H1 (cell line): Measurements from ENCODE around the gene SERINC5. TPM values are rescaled to one million over a fixed set of nuclear protein-coding genes. Genes with fewer than 3 reads are reported as not detected.

Experiments used
- CTCF ChIA-PET: fragments of 300-600 bp; sonication (Branson Sonifier 250); formaldehyde crosslinking; loops from one replicate; lab custom pipeline; 2021; ENCODE audit not compliant: partially characterized antibody; lab: Charles Lee
- POLR2A ChIA-PET: fragments of 300-600 bp; sonication (Branson Sonifier 250); formaldehyde crosslinking; loops from one replicate; lab custom pipeline; 2021; ENCODE audit warnings: inconsistent platforms; ENCODE audit not compliant: partially characterized antibody; lab: Charles Lee
- DNase-seq, 2 experiments: peaks; one replicate each; pipeline versions ENCODE4 v3.0.0 to v3.0.0-alpha.2; 2010 to 2022; ENCODE audit warnings: low spot score in 2 of 2, low read depth in 1 of 2, mixed read lengths in 1 of 2
- FAIRE-seq: peaks from 2 replicates; lab custom pipeline; 2011; peaks lifted over from hg19 to GRCh38; lab: Jason Lieb, UNC
- H2AFZ ChIP-seq: 2 replicates; pipeline ENCODE4 v1.8.1; 2012; ENCODE audit warnings: low read length, inconsistent platforms
- H2AK5ac ChIP-seq: 2 replicates; pipeline ENCODE4 v1.6.1; 2013; ENCODE audit warnings: low read depth, low read length
- H2BK120ac ChIP-seq: replicated peaks from 2 replicates; pipeline ENCODE3; 2013; ENCODE audit warnings: low read depth, low read length, inconsistent platforms
- H2BK12ac ChIP-seq: 2 replicates; pipeline ENCODE4 v1.6.1; 2013; ENCODE audit warnings: low read depth, low read length
- H2BK15ac ChIP-seq: 2 replicates; pipeline ENCODE4 v1.6.1; 2013; ENCODE audit warnings: low read length
- H2BK20ac ChIP-seq: 2 replicates; pipeline ENCODE4 v1.6.1; 2013; ENCODE audit warnings: low read length
- H2BK5ac ChIP-seq: 2 replicates; pipeline ENCODE4 v1.6.1; 2013; ENCODE audit warnings: low read depth, low read length
- H3K14ac ChIP-seq: 2 replicates; pipeline ENCODE4 v1.6.1; 2013; ENCODE audit warnings: inconsistent platforms; ENCODE audit not compliant: insufficient read length
- H3K18ac ChIP-seq: 2 replicates; pipeline ENCODE4 v1.6.1; 2013; ENCODE audit warnings: low read length; ENCODE audit errors: extremely low read depth
- H3K23ac ChIP-seq: 2 replicates; pipeline ENCODE4 v1.6.1; 2013; ENCODE audit warnings: inconsistent platforms; ENCODE audit not compliant: insufficient read length
- H3K23me2 ChIP-seq: 2 replicates; pipeline ENCODE4 v1.6.1; 2013; ENCODE audit warnings: low read depth, low read length
- H3K27ac ChIP-seq: 2 replicates; pipeline ENCODE4 v1.6.1; 2011; ENCODE audit warnings: low read depth, low read length, inconsistent platforms
- H3K27me3 ChIP-seq, 4 experiments: replicated peaks in 1 of 4; 1 replicate in 1 of 4; 2 replicates in 3 of 4; pipeline versions ENCODE4 v1.6.1 to v1.8.1; 2011 to 2013; ENCODE audit warnings: low read length in 3 of 4, mild to moderate bottlenecking in 3 of 4, inconsistent platforms in 2 of 4, mixed read lengths in 2 of 4, moderate library complexity in 1 of 4; ENCODE audit not compliant: control insufficient read depth in 3 of 4, insufficient read depth in 3 of 4; ENCODE audit errors: extremely low read depth in 1 of 4
- H3K36me3 ChIP-seq, 4 experiments: 2 replicates each; pipeline versions ENCODE4 v1.6.1 to v1.8.1; 2011 to 2013; ENCODE audit warnings: mild to moderate bottlenecking in 4 of 4, low read length in 3 of 4, moderate library complexity in 2 of 4, control low read depth in 1 of 4, inconsistent platforms in 1 of 4; ENCODE audit not compliant: insufficient read depth in 4 of 4, control insufficient read depth in 2 of 4
- H3K4ac ChIP-seq: replicated peaks from 2 replicates; pipeline ENCODE3; 2013; ENCODE audit warnings: low read length, low read depth, mixed read lengths, inconsistent platforms; ENCODE audit not compliant: insufficient read length
- H3K4me1 ChIP-seq, 4 experiments: replicated peaks in 1 of 4; 1 replicate in 1 of 4; 2 replicates in 3 of 4; pipeline versions ENCODE4 v1.6.1 to v1.8.1; 2011 to 2013; ENCODE audit warnings: low read length in 3 of 4, inconsistent platforms in 2 of 4, mixed read lengths in 1 of 4; ENCODE audit not compliant: insufficient read depth in 4 of 4, control insufficient read depth in 3 of 4
- H3K4me2 ChIP-seq, 2 experiments: 2 replicates each; pipeline versions ENCODE4 v1.6.1 to v1.8.1; 2011 to 2013; ENCODE audit warnings: low read depth in 2 of 2, low read length in 2 of 2, control low read depth in 1 of 2, inconsistent platforms in 1 of 2, mild to moderate bottlenecking in 1 of 2; ENCODE audit not compliant: insufficient read depth in 1 of 2
- H3K4me3 ChIP-seq, 4 experiments: fragments of 200-600, 300-600 bp in 1 of 4; sonication (generic), shearing (Covaris generic), sonication (Bioruptor Twin) in 1 of 4; 2 replicates each; pipeline versions ENCODE4 v1.5.1 to v1.8.1; 2011 to 2016; ENCODE audit warnings: low read length in 4 of 4, low read depth in 3 of 4, control low read depth in 2 of 4, inconsistent platforms in 2 of 4, mild to moderate bottlenecking in 2 of 4, mixed read lengths in 1 of 4, moderate library complexity in 1 of 4; ENCODE audit not compliant: insufficient read depth in 2 of 4; ENCODE audit errors: extremely low read depth in 1 of 4
- H3K56ac ChIP-seq: replicated peaks from 2 replicates; pipeline ENCODE3; 2013; ENCODE audit warnings: low read depth, mild to moderate bottlenecking, mixed read lengths, low read length, inconsistent platforms; ENCODE audit not compliant: insufficient read length
- H3K79me1 ChIP-seq: 2 replicates; pipeline ENCODE4 v1.6.1; 2013; ENCODE audit warnings: low read depth, low read length, control low read depth
- H3K79me2 ChIP-seq, 2 experiments: 2 replicates each; pipeline versions ENCODE4 v1.6.1 to v1.8.1; 2012 to 2013; ENCODE audit warnings: low read length in 2 of 2, mild to moderate bottlenecking in 2 of 2, inconsistent platforms in 1 of 2; ENCODE audit not compliant: insufficient read depth in 2 of 2, control insufficient read depth in 1 of 2
- H3K9ac ChIP-seq, 4 experiments: replicated peaks in 1 of 4; 1 replicate in 1 of 4; 2 replicates in 3 of 4; pipeline versions ENCODE4 v1.6.1 to v1.8.1; 2011 to 2013; ENCODE audit warnings: low read depth in 3 of 4, low read length in 3 of 4, control low read depth in 2 of 4, mild to moderate bottlenecking in 2 of 4, moderate library complexity in 2 of 4, inconsistent platforms in 1 of 4; ENCODE audit errors: extremely low read depth in 1 of 4
- H3K9me3 ChIP-seq, 2 experiments: 2 replicates each; pipeline versions ENCODE4 v1.6.1 to v1.8.1; 2012 to 2013; ENCODE audit warnings: mild to moderate bottlenecking in 2 of 2, moderate library complexity in 2 of 2, control low read depth in 1 of 2, inconsistent platforms in 1 of 2, low read depth in 1 of 2, low read length in 1 of 2, mixed read lengths in 1 of 2; ENCODE audit not compliant: insufficient read depth in 2 of 2
- H4K20me1 ChIP-seq, 2 experiments: replicated peaks in 1 of 2; 2 replicates each; pipeline versions ENCODE3 to v1.8.1; 2011 to 2013; ENCODE audit warnings: inconsistent platforms in 2 of 2, low read length in 2 of 2, mild to moderate bottlenecking in 1 of 2; ENCODE audit not compliant: insufficient read depth in 2 of 2, control insufficient read depth in 1 of 2
- H4K5ac ChIP-seq: 2 replicates; pipeline ENCODE4 v1.6.1; 2013; ENCODE audit warnings: low read length, low read depth, mixed read lengths, inconsistent platforms; ENCODE audit not compliant: insufficient read length
- H4K8ac ChIP-seq: 2 replicates; pipeline ENCODE4 v1.8.0; 2013; ENCODE audit warnings: mild to moderate bottlenecking, moderate library complexity, low read length, inconsistent platforms; ENCODE audit not compliant: insufficient read depth; ENCODE audit errors: extremely low read depth
- H4K91ac ChIP-seq: replicated peaks from 2 replicates; pipeline ENCODE3; 2013; ENCODE audit warnings: low read length, mixed read lengths, inconsistent platforms; ENCODE audit not compliant: insufficient read length
- MAFK ChIP-seq: IDR thresholded peaks from 2 replicates; pipeline ENCODE4 v1.6.1; 2012; ENCODE audit warnings: low read depth, mild to moderate bottlenecking, improper control_type of control experiment, low read length
- POU5F1 ChIP-seq: IDR thresholded peaks from 2 replicates; pipeline ENCODE4 v1.6.1; 2011; ENCODE audit warnings: low read depth, mild to moderate bottlenecking, low read length, moderate library complexity
- RBBP5 ChIP-seq: IDR thresholded peaks from 2 replicates; pipeline ENCODE4 v1.7.1; 2012; ENCODE audit warnings: low read depth, mild to moderate bottlenecking, inconsistent platforms, low read length, moderate library complexity, borderline replicate concordance
- RNF2 ChIP-seq: fragments of 200-900, 300-1000 bp; sonication (generic); IDR thresholded peaks from 2 replicates; pipeline ENCODE4 v1.7.1; 2016; ENCODE audit warnings: borderline replicate concordance, low read depth, mild to moderate bottlenecking, antibody characterized with exemption, low read length; ENCODE audit not compliant: poor library complexity, severe bottlenecking; ENCODE audit errors: missing control alignments
- SIRT6 ChIP-seq: IDR thresholded peaks from one replicate; pipeline ENCODE4 v1.7.1; 2012; ENCODE audit warnings: low read length, inconsistent platforms
- SP1 ChIP-seq: IDR thresholded peaks from 2 replicates; pipeline ENCODE4 v1.6.1; 2011; ENCODE audit warnings: low read depth, low read length
- SUZ12 ChIP-seq: fragments of 200-600 bp; sonication (generic); IDR thresholded peaks from 2 replicates; pipeline ENCODE4 v1.6.1; 2012; ENCODE audit warnings: mild to moderate bottlenecking, inconsistent platforms, low read length, moderate library complexity, mixed read lengths
- WGBS, 2 experiments: shearing (Covaris generic) in 1 of 2; methylation state at CpG; one replicate each; pipeline versions ENCODE4 v1.1.6 to v1.1.7; 2013 to 2015; ENCODE audit warnings: low lambda C conversion rate in 2 of 2, mixed read lengths in 2 of 2, inconsistent platforms in 1 of 2, low coverage in 1 of 2, missing lambda C conversion rate in 1 of 2; ENCODE audit not compliant: insufficient replicate concordance in 2 of 2, insufficient coverage in 1 of 2, insufficient read length in 1 of 2; ENCODE audit errors: extremely low coverage in 1 of 2, missing lambda C conversion rate in 1 of 2; 5-methylcytosine and 5-hydroxymethylcytosine counted together
- polyA plus RNA-seq, 7 experiments: library from polyadenylated mRNA; depleted of rRNA in 3 of 7; stranded (reverse) in 5 of 7; unstranded in 2 of 7; fragments of >200 nt in 5 of 7; fragments of 200-250 nt in 2 of 7; gene quantifications; 1 replicate in 5 of 7; 2 replicates in 1 of 7; 4 replicates in 1 of 7; pipeline versions ENCODE4 v1.2.1 to v1.2.3, GENCODE V29; 2011 to 2013; ENCODE audit warnings: missing spikeins in 2 of 7, mixed read lengths in 2 of 7
- total RNA-seq: library from RNA; stranded (reverse); fragmentation: NEBNext Ultra II Directional; extraction: Animal tissue kit (Norgen Biotek cat#: 25700); gene quantifications from 2 replicates; pipeline ENCODE4 v1.2.1, GENCODE V29; 2021
- TF ChIP-seq, protein P1 (sequence below): IDR thresholded peaks from 2 replicates; pipeline ENCODE4 v1.6.1; 2011; ENCODE audit warnings: low read depth, mild to moderate bottlenecking, low read length; ENCODE audit not compliant: insufficient read depth
- TF ChIP-seq, protein P2 (sequence below), 3 experiments: IDR thresholded peaks; 1 replicate in 2 of 3; 2 replicates in 1 of 3; pipeline versions ENCODE4 v1.5.1 to v1.6.1; 2011; ENCODE audit warnings: low read length in 3 of 3, mild to moderate bottlenecking in 3 of 3, inconsistent platforms in 2 of 3, low read depth in 1 of 3, moderate library complexity in 1 of 3; ENCODE audit not compliant: insufficient read depth in 1 of 3; ENCODE audit errors: control extremely low read depth in 1 of 3

The SERINC5 gene
- total and polyA plus RNA-seq, 2 of the 8 experiments (the other 6 are each of a cell fraction or from before 2014, with no cell fraction given) = 32.2 to 149 TPM

DNA sequence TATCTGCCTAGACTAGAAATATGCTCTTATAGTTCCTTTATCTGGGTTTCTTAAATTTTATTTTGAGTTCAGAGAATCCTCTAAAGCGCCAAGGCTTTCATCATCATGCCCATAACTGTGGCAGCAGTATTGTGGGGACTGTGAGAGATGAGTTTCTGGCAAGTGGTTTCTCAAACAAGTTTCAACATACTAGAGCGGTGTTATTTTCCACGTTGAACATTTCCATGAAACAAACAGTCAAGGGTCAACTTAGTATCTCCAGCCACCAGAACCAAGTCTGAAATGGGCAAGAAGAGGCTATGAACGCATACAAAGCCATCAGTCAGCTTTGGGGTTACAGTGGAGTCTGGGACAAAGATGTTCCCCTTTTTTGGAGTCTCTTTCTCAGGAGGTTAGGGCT, 40.3 kb downstream of the SERINC5 start:
- Histone ChIP-seq H2BK120ac (no peak overlapping the region), H3K56ac (no peak overlapping the region), H3K4me1 (peaks cover 6 to 21% (median 9%) of the 10 kb centered on the region in 4 experiments; a peak in 6 of 7 replicates), H3K18ac (no peak overlapping the region), H3K23me2 (no peaks in the 10 kb centered on the region), H2BK12ac (no peak overlapping the region), H3K4ac (no peak overlapping the region), H2BK20ac (no peak overlapping the region), H4K20me1 (peaks cover 15 to 20% of the 10 kb centered on the region in 2 experiments), H3K23ac (no peak overlapping the region), H3K9me3 (no peaks in the 10 kb centered on the region), H4K8ac (no peak overlapping the region), H3K9ac (no peak overlapping the region), H2AK5ac (no peak overlapping the region), H3K79me2 (peaks cover 14 to 92% of the 10 kb centered on the region in 2 experiments; a peak in 3 of 4 replicates), H3K36me3 (no peaks in the 10 kb centered on the region), H3K4me2 (no peak overlapping the region), H3K27me3 (no peaks in the 10 kb centered on the region), H4K5ac (no peak overlapping the region), H3K79me1 (peaks cover 35% of the 10 kb centered on the region), H2AFZ (no peak overlapping the region), H2BK15ac (no peak overlapping the region), H4K91ac (no peak overlapping the region), H2BK5ac (no peak overlapping the region), H3K4me3 (no peak overlapping the region), H3K27ac (no peak overlapping the region), H3K14ac (no peak overlapping the region)
- no peak for DNase-seq
- 95% methylated on average over 4 of the region's 4 CpGs; no CpG with 5 or more reads in 1 of the 2 experiments for WGBS, 2 experiments
- POLR2A ChIA-PET = interaction anchor here (1.2 to 9.1 kb wide), 5 partner anchors 11 to 41 kb away, joined by 3 to 44 read pairs (median 4); partner anchors contain the start of gene SERINC5
- FAIRE-seq = no peak
- no peak for TF ChIP-seq POU5F1
- no peak for TF ChIP-seq SIRT6
- TF ChIP-seq MAFK = no peak
- TF ChIP-seq, protein P1, sequence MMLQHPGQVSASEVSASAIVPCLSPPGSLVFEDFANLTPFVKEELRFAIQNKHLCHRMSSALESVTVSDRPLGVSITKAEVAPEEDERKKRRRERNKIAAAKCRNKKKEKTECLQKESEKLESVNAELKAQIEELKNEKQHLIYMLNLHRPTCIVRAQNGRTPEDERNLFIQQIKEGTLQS = no peak
- TF ChIP-seq, protein P2, sequence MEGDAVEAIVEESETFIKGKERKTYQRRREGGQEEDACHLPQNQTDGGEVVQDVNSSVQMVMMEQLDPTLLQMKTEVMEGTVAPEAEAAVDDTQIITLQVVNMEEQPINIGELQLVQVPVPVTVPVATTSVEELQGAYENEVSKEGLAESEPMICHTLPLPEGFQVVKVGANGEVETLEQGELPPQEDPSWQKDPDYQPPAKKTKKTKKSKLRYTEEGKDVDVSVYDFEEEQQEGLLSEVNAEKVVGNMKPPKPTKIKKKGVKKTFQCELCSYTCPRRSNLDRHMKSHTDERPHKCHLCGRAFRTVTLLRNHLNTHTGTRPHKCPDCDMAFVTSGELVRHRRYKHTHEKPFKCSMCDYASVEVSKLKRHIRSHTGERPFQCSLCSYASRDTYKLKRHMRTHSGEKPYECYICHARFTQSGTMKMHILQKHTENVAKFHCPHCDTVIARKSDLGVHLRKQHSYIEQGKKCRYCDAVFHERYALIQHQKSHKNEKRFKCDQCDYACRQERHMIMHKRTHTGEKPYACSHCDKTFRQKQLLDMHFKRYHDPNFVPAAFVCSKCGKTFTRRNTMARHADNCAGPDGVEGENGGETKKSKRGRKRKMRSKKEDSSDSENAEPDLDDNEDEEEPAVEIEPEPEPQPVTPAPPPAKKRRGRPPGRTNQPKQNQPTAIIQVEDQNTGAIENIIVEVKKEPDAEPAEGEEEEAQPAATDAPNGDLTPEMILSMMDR (IDR thresholded peaks at IDR 0.05; ENCODE audit: control extremely low read depth in 1 of 3, insufficient read depth in 1 of 3, low read depth in 1 of 3, low read length in 3 of 3) = no peak
- TF ChIP-seq SP1 = no peak
- no peak for TF ChIP-seq RNF2
- no peak for TF ChIP-seq SUZ12
- TF ChIP-seq RBBP5 = no peak
- CTCF ChIA-PET = interaction anchor here (0.9 to 1.4 kb wide), 4 partner anchors 10 to 64 kb away, joined by 3 to 4 read pairs (median 3); no protein-coding TSS in a partner anchor
